Activated CD4-positive, alpha-beta T cell treated with anti-CD3 and anti-CD28 coated beads, Interleukin-2, amount 50 U/mL, for 16 hours (primary cell): ENCODE results near the gene MAGI2.

Experiments used
- DNase-seq: peaks from one replicate; pipeline ENCODE4 v3.0.0-alpha.2; 2020

Gene MAGI2

GRCh38 chr7:78099715-78100394 is 1353.6 kb downstream of the MAGI2 start:
- no peak for DNase-seq

DNA sequence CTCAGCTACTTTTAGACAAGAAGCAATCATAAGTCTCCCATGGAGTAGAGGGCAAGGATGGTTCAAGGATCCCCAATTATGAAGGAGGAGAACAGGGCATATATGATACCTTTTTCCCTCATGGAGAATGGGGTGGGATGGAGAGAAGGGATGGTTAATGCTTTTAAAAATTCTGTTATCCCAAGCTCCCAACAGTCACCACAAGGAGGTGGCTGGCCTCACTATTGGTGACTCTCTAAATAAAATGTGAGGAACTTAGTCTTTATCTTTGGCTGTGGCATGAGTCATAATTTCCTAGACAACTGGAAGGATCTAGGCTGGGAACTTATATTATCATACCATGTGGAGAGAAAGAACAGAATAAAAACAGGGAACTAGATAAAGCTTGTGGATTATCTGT is 1357.9 kb downstream of the MAGI2 start:
- no peak for DNase-seq

- DNase-seq, result no peak
Measured at GRCh38 chr7:78092331-78092730, 1361.1 kb downstream of the MAGI2 start.

DNA sequence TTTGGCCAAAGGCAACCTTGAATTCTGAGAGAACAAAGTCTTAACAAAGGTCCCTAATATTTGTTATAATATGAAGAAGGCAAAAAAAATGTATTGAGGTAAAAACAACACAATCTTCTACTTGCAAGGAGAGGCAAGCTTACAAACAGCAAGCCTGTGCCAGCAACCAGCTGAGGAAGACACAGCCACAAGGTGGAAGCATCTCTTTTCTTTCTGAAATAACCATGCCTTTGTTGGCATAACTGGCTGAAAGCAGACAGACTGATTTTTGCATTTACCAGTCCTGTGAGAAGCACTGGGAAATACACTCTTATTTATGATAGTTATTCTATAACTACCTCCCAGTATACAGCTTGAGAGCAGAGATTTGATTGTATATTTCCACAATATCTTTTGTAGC is 1362.9 kb downstream of the MAGI2 start:
- DNase-seq, result no peak

- DNase-seq, result no peak
Measured at GRCh38 chr7:78083476-78084120, 1369.9 kb downstream of the MAGI2 start.

GRCh38 chr7:78082556-78082955 is 1370.9 kb downstream of the MAGI2 start:
- DNase-seq, result no peak

DNA sequence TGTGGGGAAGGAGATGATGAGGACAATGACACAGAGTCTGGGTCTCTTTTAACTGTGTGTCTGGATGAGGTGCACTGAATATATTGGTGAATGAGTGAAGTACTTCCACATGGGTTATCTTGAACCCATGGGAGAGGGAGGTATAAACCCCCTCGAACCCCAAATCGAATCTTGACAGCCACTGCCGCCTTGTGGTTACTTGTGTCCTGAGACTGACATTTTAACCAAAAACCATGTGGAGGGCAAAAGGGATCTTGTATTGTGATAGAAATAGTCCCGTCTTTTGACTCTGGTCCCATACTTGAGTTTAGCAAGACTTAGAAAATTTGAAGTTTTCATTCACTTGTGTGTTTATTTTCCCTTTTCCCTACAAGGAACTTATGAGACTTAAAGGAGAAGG is 1371.6 kb downstream of the MAGI2 start:
- no peak for DNase-seq

DNA sequence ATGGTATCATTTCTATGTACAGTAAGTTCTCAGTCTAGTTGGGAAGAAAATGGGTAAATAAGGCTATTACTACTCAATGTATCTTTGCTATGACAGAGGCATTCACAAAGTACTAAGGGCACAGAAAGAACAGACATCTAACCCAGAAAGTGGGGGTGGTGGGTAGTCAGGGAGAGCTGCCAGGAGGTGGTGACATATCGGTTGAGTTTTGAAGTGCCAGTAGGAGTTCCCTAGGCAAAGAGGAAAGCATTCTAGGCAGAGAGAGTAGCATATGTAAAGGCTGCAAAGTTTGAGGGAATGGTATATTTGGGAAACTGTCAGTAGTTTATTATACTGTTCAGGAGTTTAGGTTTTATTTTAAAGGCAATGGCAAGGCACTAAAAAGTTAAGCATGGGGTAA is 1372.1 kb downstream of the MAGI2 start:
- no peak for DNase-seq

DNA sequence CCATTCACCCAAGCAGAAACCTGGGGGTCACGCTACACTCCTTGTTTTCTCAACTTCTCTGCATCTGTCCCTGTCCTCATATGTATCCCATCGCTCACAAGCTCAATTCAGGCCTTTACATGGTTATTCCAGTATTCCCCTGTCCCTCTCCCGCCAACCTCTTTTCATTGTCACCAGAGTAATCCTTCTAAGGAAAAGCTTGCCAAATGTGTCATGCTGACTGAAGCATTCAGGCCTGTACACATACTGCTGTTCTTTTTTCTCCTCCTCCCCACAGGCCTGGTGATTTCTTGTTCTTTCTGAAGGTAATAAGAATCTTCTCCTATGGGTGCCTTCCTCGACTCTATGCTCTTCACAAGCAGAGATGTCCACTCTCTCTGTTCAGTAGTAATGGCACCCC is 1372.7 kb downstream of the MAGI2 start:
- DNase-seq, result no peak

DNA sequence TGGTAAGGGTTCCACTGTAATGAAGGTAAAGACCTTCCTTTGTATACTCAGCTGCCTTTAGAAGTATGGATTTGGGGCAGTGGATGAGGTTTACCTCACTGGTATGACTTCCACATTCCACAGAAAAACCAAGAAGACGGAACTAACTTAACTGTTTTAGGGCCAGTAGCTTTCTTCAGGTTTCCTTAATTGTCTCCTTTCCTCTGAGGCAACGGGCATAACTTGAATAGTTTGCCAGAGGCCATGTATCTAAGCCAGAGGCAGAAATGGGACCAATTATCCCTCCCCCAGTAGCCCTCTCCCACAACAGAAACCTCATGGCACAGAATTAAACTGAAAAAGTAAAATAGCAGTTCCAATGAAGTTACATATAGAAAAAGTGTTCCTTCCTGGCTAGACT is 1373.2 kb downstream of the MAGI2 start:
- DNase-seq, result no peak

- DNase-seq, result no peak
Measured at GRCh38 chr7:78074713-78075112, 1378.8 kb downstream of the MAGI2 start.

DNA sequence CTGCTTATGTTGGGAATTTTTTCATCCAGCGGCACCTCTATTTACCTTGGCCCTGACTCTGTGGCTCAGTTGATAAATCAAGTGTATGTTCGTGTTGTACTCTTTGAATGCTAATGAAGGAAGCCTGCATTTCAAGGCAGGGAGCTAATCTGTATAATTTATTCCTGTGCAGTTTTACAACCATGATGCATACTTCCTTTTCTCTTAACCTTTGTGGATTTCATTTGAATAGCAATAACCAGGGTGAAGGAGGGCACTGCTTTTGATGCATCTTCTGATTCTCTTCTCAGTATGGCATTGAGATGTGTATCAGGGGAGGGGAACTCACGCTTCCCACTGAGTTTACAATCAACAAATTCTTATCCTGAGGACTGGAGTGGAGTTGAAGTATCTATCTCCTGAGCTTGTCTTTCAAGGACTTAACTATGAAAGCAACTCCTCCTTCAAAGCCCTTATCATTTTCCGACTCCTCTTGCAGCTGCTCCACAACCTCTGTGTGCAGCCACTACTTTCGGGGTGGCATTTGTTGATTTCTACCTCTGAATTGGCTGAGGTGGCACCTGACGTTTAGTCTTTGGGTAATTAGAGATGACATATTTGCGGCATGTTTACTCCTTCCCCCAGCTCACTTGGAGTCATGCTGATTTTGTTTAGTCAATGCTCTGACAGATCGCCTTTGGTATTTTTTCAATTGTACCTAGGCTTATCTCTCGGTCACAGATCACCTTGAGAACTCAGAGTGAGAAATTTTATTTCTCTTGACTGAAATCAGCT is 1379.7 kb downstream of the MAGI2 start:
- no peak for DNase-seq

GRCh38 chr7:78072201-78072590 is 1381.3 kb downstream of the MAGI2 start:
- no peak for DNase-seq

DNA sequence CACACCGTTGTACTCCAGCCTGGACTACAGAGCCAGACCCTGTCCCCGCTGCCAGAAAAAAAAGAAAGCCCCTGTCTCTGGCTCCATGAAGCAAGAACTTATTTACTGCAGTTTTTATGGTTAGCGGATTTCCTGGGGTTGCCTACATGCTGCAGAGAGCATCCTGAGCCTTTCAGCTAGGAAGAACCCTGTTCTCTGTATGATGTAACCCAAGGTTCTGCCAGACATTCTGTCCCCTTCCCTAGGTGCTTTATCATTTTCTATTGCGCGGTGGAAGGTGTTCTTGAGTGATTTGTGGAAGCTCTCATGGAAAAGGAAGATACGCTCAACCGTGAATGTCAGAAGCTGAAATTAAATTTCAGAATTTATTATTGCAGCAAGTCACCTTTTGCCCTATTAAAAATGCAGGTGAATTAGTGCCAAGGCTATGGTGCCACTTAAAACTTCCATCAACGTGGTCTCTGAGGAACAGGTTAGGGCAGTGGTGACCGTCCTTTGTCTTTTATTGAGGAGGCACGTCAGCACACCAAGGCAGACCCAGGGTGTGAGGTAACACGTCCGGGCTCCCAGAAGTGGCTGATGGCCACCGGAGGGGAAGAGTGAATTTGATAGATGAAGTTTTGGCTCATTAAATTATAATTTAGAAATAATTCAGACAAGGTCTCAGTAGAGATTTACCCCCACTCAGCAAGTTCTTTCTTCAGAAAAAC is 1381.8 kb downstream of the MAGI2 start:
- no peak for DNase-seq

GRCh38 chr7:78066599-78066998 is 1386.9 kb downstream of the MAGI2 start:
- DNase-seq, result no peak

- DNase-seq, result no peak
Measured at GRCh38 chr7:78063758-78064157, 1389.7 kb downstream of the MAGI2 start.

GRCh38 chr7:78062214-78062613 is 1391.3 kb downstream of the MAGI2 start:
- DNase-seq, result no peak

DNA sequence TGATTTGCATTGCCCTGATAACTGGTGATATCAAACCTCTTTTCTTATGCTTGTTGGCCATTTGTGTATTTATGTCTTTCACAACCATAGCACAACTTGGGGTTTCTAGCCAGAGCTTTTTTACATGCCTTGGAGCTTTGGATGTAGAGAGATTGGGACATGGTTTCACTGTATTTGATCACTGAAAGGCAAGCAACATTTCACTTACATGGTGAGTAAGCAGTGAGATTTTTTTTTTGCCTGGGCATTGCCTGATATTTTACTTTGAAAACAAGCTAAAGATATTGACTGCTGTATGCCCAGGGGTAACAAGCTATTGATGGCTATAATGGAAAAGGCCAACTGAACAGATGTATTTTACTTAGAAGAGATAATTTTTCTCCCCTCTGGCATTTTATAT is 1395.9 kb downstream of the MAGI2 start:
- DNase-seq, result no peak

DNA sequence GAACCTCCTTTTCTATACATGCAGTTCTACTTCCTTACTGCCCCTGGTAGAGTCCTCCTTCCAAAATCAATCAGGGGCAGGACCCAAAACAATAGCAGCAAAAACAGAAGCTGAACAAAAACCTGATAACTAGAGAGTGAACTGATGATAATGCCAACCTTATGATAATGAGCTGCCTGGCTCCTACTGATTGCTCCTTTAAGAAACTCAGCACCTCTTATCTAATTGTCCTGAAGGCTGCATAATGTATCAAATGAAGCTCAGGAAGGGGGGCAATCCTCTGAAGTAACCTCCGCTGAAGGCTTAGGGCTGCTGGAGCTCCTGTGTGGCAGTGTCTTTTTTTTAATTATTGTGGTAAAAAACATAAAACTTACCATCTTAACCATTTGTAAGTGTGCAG is 1397.9 kb downstream of the MAGI2 start:
- DNase-seq, result no peak

GRCh38 chr7:78055001-78055573 is 1398.4 kb downstream of the MAGI2 start:
- DNase-seq, result no peak

GRCh38 chr7:78052112-78052511 is 1401.4 kb downstream of the MAGI2 start:
- no peak for DNase-seq

DNA sequence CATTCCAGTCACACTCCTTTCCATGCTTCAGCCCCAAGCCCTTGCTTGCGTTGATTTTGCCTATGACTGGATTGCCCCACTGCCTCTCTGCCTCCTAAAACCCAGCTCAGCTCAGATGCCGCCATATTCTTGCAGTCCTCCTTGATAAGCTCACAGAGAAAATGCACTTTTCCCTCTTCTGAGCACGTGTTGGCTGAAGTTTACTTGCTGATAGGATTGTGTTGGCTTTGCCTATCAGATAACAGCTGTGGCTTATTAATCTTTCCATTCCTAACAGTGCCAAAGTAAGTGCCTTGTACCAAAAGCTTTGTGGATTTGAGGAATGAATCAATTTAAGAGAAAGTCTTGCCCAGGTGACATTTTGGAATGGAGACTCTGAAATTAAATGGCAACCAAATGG is 1405.7 kb downstream of the MAGI2 start:
- DNase-seq, result no peak

DNA sequence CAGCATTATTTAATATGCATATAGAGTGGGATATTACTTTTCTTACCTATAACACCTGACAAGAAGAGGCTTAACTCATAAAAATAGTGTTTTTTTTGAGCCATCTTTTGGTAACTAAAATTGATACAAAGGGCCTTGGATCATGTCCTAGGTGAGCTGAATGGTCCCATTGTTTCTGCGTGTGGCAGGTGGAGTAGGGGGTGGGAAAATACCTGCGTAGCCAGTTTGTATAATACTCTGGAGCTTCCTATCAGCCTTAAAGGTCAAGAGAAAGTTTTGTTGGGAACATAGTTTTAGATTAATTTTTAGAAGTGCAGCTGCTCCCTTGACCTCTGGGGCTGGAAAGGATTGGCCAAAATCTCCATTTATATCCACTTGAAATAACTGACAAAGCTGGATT is 1410.3 kb downstream of the MAGI2 start:
- DNase-seq, result no peak
